HG02885 (cell line): ENCODE measurements around the gene DUOXA2.
"Not testable (repeated sequence)": the region's sequence is repeated elsewhere in the genome, so short reads cannot be mapped to it uniquely, and the experiment has no call there.

Source experiments
- ATAC-seq: cut with Tn5 transposase; IDR thresholded peaks from one replicate; pipeline ENCODE4 v1.9.1; 2021; ENCODE audit warnings: mild to moderate bottlenecking; ENCODE audit not compliant: unreplicated experiment, poor library complexity

DUOXA2 gene

DNA sequence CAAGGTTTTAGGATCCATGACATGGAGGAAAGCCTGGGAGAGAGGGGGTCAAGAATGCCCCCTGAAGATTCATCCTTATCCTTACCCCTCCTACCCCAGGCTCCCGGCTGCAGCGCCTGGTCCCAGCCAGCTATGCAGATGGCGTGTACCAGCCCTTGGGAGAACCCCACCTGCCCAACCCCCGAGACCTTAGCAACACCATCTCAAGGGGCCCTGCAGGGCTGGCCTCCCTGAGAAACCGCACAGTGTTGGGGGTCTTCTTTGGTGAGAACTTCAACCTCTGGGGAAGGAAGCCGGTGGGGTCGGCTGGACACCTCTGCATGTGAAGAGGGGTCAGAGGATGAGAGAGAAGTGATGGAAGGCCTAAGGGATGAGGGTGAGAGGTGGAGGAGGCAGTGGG lies 19.9 kb downstream of the DUOXA2 start:
- no peak for ATAC-seq

DNA sequence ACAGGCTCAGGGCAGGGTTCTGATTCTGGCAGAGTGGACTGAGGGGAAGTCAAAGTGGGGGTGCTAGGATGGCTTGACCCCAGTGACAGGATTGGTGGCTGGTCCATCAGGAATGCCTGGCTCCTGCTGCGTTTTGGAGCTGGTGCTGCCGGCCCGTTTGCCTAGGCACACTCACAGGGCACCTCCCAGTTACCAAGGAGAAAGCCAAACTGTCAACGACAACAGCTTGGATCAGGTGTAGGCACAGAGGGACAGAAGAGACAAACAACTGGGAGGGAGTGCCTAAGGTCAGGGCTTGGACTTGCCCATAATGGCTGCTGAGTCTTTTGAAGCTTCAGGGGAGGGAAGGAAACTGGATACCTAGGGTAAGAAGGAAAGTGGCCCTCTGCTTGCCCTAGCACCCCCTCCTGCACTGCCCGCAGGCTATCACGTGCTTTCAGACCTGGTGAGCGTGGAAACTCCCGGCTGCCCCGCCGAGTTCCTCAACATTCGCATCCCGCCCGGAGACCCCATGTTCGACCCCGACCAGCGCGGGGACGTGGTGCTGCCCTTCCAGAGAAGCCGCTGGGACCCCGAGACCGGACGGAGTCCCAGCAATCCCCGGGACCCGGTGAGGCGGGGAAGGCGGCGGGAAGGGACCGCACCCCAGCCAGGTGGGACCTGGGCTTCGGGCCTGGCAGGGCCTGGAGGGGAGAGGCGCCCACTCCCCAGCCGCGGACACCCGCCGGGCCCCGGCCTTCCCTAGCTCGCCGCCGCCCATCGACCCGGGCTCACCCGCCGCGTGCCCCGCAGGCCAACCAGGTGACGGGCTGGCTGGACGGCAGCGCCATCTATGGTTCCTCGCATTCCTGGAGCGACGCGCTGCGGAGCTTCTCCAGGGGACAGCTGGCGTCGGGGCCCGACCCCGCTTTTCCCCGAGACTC lies 20.8 kb downstream of the DUOXA2 start:
- no peak for ATAC-seq

DNA sequence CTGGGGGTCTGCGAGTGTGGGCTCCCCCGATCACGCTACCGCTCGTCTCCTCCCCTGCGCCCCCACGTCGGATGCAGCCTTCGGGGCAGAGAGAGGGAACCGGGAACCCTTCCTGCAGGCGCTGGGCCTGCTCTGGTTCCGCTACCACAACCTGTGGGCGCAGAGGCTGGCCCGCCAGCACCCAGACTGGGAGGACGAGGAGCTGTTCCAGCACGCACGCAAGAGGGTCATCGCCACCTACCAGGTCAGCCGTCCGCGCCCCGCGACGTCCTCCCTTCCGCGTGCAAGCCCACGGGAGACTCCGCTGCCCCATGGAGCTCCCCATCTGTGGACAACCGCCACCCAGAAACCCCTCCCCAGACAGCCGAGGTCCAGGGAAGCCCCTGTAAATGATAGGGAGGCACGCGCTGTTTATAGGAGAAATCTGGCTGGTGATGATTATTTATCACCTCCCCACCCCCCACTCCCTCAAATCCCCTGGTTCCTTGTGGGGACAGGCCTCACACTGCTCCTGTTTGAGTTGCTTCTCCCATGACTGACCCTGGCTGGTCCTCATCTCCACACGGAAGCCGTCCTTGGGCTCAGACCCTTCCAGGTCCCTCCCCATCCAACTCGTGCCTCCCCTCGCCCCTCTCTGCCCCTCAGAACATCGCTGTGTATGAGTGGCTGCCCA lies 21.7 kb downstream of the DUOXA2 start:
- not testable (repeated sequence) for ATAC-seq

DNA sequence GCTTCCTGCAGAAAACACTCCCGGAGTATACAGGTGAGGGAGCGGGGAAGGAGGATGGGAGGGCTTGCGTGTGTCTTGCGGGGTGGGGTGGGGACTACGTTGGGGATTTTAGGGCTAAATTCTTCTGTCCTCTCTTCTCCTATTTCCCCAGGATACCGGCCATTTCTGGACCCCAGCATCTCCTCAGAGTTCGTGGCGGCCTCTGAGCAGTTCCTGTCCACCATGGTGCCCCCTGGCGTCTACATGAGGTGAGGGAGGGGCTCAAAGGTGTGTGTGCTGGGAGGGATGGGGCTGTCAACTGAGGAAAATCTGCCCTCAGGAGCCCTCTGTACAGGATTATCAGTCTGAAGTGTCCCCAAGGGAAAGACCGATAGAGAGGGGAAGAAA lies 22.2 kb downstream of the DUOXA2 start:
- ATAC-seq, result no peak

DNA sequence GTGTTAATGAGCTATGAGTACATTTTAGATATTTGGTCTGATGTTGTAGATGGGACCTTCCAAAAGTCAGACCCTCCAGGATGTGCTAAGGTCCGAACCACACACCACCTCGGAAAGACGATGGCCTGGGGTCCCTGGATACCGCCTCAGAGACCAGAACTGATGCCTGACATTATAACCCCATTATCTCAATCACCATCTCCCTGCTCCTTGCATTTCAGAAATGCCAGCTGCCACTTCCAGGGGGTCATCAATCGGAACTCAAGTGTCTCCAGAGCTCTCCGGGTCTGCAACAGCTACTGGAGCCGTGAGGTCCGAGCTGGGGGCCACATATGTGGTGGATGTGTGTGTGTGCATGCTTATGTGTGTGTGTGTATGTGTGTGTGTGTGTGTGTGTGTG lies 23.6 kb downstream of the DUOXA2 start:
- no peak for ATAC-seq

DNA sequence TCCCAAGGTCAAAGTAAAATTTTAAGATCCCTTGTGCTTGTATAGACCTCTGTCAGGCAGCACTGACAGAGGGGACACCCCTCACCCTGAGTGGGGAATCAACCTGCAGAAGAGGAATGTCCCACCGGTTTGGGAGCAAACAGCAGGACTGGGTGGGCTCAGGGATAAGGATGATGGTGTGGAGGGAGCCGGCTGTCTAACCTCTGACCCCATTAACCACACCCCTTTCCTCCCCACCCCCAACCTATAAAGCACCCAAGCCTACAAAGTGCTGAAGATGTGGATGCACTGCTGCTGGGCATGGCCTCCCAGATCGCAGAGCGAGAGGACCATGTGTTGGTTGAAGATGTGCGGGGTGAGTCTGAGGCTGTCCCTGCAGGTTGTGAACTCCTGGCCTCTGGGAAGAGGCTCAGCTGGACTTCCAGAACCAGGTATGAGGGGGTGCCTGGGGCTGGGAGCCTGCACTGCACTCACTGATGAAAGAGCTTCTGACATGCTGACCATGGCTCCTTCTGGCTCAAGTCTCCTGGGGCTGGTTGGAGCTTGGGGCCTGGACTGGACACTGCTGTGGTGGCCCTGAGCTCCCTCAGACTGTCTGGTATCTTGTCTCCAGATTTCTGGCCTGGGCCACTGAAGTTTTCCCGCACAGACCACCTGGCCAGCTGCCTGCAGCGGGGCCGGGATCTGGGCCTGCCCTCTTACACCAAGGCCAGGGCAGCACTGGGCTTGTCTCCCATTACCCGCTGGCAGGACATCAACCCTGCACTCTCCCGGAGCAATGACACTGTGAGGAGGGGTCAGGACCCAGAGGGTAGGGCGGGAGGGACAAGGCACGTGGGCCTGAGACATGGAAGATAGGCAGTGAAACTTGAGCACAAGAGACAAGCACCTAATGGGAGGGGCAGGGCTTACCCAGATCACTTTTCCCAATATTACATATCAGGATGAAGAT lies 25.0 kb downstream of the DUOXA2 start:
- ATAC-seq, result no peak

DNA sequence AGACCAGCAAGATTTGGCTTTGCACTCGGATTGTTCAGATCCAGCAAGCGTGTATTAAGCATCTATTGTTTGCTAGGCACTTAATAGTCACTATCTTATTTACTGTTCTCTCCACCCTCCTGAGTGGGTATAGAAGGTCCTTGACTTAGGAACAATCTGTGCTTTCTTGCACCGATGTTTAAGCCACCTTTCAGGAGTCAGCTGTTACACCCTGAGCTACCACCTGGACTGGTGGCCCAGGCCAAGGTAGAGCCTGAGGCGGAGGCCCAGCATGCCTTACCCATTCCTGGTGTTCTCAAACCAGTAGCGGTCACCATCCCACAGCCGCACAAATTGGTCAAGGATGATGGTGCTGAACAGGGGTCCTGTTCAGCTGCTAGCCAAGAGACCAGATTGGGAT lies 25.6 kb downstream of the DUOXA2 start:
- no peak for ATAC-seq

DNA sequence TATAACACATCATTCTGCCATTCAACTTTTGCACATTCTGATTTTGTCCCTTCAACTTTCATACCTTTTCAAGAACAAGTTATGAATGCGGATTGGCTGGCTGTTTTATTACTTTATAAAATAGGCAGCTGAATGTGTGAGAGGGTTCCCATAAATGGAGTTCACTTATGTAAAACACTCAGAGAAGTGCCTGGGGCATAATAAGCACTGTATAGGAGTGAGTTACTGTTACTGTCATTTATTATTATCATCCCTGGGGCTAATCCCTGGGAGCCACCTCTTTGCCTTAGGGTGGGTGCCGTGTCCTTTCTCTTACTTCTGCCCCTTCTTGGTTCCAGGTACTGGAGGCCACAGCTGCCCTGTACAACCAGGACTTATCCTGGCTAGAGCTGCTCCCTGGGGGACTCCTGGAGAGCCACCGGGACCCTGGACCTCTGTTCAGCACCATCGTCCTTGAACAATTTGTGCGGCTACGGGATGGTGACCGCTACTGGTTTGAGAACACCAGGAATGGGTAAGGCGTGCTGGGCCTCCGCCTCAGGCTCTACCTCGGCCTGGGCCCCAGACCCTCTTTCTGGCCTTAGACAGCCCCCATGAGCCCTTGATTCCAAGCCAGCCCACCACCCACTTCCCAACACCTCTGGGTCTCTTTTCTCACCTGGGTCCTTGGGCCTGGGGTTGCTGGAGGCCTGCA lies 26.6 kb downstream of the DUOXA2 start:
- no peak for ATAC-seq

DNA sequence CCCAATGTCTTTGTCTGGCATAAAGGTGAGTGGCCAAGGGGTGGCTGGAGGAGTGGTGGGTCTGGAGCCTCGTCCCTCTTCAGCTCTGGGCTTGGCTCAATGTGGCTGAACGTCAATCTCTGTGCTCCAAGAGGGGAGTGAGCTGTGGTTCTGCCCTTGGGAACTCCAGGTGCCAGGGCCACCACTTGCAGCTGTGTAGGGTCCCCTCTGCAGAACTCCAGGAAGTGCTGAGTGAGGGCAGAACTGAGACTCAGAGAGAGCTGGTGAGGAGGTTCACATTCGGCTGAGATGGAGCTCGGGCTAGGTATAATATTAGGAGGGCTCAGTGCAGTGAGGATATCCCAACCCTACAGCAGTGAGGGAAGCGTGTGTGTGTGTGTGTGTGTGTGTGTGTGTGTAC lies 27.3 kb downstream of the DUOXA2 start:
- ATAC-seq, result no peak

DNA sequence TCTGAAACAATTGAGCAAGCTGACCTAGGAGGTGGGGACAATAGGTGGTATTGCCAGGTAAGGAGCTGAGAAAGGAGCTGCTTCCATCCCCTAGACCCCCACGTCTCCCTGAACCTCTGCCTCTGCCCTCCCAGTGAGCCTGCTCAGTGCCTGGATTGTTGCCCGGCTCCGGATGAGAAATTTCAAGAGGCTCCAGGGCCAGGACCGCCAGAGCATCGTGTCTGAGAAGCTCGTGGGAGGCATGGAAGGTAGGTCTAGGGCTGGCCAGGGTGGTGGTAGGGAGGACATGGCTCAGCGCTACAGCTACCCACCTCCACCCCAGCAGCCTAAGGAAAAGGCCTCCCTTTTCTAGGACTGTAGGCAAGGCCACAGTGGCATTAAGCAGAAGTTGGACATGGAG lies 28.9 kb downstream of the DUOXA2 start:
- ATAC-seq, result no peak

DNA sequence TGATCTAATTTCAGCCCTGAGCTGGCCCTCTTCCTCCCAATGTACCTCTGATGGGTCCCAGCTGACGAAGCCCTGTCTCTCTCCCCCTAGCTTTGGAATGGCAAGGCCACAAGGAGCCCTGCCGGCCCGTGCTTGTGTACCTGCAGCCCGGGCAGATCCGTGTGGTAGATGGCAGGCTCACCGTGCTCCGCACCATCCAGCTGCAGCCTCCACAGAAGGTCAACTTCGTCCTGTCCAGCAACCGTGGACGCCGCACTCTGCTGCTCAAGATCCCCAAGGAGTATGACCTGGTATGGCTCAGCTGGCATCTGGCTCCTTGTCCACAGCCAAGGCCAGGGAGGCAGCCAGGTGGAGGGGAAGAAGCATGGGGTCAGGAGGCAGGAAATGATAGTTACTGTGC lies 29.8 kb downstream of the DUOXA2 start:
- ATAC-seq, result no peak

DNA sequence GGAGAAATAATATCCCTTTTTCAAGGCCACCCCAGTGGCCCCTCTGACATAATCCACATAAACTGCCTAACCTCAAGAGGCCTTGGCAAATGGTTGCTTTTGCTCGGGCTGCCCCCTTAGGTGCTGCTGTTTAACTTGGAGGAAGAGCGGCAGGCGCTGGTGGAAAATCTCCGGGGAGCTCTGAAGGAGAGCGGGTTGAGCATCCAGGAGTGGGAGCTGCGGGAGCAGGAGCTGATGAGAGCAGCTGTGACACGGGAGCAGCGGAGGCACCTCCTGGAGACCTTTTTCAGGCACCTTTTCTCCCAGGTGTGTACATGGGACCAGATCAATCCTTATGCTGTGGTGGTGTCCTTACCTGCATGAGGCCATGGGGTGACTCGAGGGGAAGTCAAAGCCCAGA lies 30.6 kb downstream of the DUOXA2 start:
- ATAC-seq, result no peak

DNA sequence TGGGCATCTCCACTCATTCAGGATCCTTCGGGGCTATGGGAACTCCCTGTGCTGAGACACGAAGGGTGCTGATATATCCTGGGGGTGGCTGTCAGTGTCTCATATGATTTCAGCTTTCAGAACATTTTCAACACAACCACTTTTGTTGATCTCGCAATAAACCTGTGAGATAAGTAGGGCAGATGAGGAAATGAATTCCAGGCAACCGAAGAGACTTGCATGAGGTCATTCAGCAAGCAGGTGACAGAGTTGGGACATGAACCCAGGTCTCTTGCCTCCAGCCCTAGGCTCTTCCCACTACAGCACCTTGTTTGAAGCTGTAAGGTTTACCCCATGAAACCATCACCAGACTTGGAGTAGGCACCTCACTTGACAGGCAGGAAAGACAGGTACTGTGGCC lies 32.3 kb downstream of the DUOXA2 start:
- no peak for ATAC-seq

DNA sequence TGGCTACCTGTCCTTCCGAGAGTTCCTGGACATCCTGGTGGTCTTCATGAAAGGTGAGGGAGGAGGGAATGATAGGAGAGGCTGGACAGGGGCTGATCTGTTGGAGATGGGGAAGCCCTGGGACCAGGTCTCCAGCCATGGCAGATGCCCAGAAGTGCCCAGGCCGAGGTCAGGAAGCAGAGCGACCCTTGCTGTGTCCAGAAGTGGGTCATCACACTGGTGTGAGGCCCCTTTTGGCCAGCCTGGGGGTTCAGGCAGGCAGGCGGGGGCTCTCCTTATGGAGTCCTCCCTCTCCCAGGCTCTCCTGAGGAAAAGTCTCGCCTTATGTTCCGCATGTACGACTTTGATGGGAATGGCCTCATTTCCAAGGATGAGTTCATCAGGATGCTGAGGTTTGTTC lies 33.5 kb downstream of the DUOXA2 start:
- no peak for ATAC-seq

DNA sequence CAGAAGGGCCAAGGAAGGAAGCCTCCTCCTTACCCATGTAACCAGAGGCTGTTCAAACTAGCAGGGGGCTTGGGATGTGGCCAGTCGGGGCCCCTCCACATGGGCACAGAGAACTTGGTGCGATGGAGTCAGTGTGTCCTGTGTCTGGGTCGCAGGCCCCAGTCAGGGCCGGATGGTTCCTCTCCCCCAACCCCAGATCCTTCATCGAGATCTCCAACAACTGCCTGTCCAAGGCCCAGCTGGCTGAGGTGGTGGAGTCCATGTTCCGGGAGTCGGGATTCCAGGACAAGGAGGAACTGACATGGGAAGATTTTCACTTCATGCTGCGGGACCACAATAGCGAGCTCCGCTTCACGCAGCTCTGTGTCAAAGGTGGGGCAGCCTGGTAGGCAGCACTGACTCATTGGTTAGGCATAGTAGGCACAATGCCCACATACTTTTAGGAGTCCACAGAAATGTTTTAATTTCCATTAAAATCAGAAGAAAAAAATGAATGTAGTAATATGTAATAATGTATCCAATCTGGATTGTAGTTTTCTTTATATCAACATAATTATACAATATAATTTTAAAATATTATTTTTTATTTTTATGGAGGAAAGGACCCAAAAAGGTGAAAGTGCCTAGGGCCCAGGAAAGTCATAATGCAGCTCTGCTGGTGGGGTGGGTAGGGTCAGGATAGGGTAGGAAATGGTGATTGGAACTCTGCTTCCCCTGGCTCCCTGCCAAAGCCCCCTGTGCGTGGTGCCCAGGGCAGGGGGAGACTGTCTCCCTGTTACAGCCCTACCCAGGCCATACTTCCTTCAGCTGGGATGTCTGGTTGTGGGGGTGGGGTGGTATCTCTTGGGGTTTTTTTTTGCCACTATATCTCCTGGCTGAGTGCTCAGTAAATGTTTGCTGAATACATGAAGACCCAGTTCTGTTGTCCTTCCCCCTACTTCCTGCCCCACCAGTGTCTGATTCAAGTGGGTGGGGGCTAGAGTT lies 34.2 kb downstream of the DUOXA2 start:
- no peak for ATAC-seq

DNA sequence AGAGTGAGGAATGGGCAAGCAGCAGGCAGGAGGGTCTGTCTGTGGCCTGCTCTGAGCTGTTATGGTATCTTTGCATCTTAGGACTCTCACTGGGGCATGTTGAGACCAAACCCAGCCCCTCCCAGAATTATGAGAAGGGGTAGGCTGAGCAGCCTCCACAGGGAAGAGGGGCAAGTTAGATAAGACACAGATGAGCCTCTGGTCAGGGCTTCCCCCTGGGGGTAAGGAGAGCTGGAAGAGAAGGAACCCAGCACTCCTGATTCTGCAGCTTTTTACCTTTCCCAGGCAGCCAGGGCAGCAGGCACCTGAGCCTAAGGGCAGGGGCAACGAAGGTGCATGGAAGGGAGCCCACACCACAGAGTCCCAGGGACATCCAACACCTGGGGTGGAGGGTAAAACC lies 34.9 kb downstream of the DUOXA2 start:
- no peak for ATAC-seq

DNA sequence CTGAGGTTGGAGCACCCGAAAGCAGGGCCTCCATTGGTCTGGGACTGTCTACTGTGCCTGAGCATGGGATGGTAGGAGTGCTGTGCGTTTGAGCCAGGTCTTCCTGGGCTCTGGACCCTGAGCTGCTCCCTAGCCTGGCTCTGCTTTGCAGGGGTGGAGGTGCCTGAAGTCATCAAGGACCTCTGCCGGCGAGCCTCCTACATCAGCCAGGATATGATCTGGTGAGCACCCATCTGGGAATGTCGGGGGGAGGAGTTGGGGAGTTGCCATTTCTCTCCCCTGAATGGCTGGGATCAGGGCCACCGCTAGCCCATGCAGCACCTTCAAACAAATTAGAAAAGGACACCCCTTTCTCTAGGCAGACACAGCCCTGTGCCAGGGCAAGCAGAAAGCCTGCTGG lies 36.4 kb downstream of the DUOXA2 start:
- no peak for ATAC-seq

DNA sequence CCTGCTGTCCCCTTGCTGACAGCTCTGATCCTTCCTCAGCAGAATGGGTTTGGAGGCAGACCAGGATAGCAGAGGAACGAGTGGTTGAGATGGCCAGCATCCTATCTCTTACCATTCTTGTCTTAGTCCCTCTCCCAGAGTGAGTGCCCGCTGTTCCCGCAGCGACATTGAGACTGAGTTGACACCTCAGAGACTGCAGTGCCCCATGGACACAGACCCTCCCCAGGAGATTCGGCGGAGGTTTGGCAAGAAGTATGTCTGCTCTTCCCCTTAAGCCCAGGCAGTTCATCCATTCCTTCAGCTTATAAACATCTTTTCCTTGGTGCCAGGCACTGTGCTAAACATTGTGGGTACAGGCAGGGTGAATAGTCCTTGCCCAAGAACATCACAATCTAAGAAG lies 36.9 kb downstream of the DUOXA2 start:
- ATAC-seq, result no peak
